Measurements from ENCODE around the gene FCN3. TPM values are rescaled to one million over a fixed set of nuclear protein-coding genes. Genes with fewer than 3 reads are reported as not detected.

The FCN3 gene
- total and polyA plus RNA-seq, 10 of the 15 experiments (the other 5 are each of a cell fraction or from before 2014, with no cell fraction given) = 0.28 TPM; not detected in 9

DNA sequence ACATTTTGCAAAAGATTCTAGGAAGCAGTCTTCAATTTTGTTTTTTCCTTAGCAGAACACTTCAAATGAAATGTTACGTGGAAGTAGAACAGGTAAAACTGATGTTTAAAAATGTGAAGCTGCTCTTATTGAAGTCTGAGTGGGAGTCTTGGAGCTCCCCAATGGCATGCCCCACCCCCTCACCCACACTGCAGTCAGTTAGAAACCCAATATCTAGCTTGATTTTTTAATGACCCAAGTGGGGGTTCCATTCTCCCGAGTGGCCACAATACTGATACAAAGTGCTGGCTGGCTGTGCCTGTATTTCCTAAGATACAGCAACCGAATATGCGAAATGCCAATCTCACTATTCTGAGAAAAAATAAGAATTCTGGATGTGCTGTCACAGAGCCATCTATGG is 49.1 kb upstream of the FCN3 start:
- Histone ChIP-seq H3K9me3 (replicated peaks; ENCODE audit: control insufficient read depth, insufficient read depth, low read length) (no peaks in the 10 kb centered on the region), H3K4me3 (no peak overlapping the region), H3K4me1 (ENCODE audit: control insufficient read depth, insufficient read depth, low read length) (peaks cover 36% of the 10 kb centered on the region), H3K27ac (ENCODE audit: control insufficient read depth, insufficient read depth) (no peak overlapping the region), H3K4me2 (ENCODE audit: control insufficient read depth, insufficient read depth) (no peak overlapping the region), H3K9ac (ENCODE audit: control insufficient read depth, insufficient read depth, low read length) (no peak overlapping the region), H3K79me2 (ENCODE audit: control insufficient read depth, insufficient read depth, low read length) (peaks cover 56% of the 10 kb centered on the region), H2AFZ (ENCODE audit: control insufficient read depth, low read depth, low read length) (no peak overlapping the region), H3K27me3 (replicated peaks in 1 of 2; ENCODE audit: control insufficient read depth in 2 of 2, insufficient read depth in 2 of 2, low read length in 1 of 2) (no peaks in the 10 kb centered on the region), H4K20me1 (ENCODE audit: control insufficient read depth, insufficient read depth) (no peaks in the 10 kb centered on the region), H3K36me3 (ENCODE audit: control insufficient read depth in 2 of 2, insufficient read depth in 2 of 2, low read length in 1 of 2) (peaks cover 8 to 28% of the 10 kb centered on the region in 2 experiments)
- DNase-seq (ENCODE audit: low read depth, low spot score) (no peak), ATAC-seq (no peak), FAIRE-seq (no peak)
- SMC1A ChIA-PET (ENCODE audit: uncharacterized antibody, unreplicated experiment) = interaction anchor here (1.1 to 22.2 kb wide), 5 partner anchors 21 to 178 kb away, joined by 3 to 470 read pairs (median 6); no protein-coding TSS in a partner anchor
- CTCF ChIA-PET = interaction anchor here (1.0 to 18.9 kb wide), 5 partner anchors 16 to 133 kb away, joined by 3 to 240 read pairs (median 4); no protein-coding TSS in a partner anchor
- no TSS peak for BruUV-seq (replicated peaks)
- RAD21 ChIA-PET (ENCODE audit: unreplicated experiment) = interaction anchor here (0.9 to 9.5 kb wide), 5 partner anchors 7 to 133 kb away, joined by 3 to 126 read pairs (median 5); no protein-coding TSS in a partner anchor
- POLR2A ChIA-PET = interaction anchor here (0.9 to 7.1 kb wide), 3 partner anchors 8 to 65 kb away, joined by 3 to 78 read pairs (median 8); no protein-coding TSS in a partner anchor
- WGBS (ENCODE audit: insufficient coverage, insufficient replicate concordance, low lambda C conversion rate, missing lambda C conversion rate) = 97% methylated on average over 4 of the region's 4 CpGs
- in situ Hi-C loops (cut with MboI) (no loop called here), intact Hi-C loops (cut with micrococcal nuclease; ENCODE audit: unreplicated experiment) (no loop called here)
- TF ChIP-seq ZNF207 (IDR thresholded peaks at IDR 0.05; ENCODE audit: borderline replicate concordance) = no peak
- no peak for TF ChIP-seq TAF1 (IDR thresholded peaks at IDR 0.05; ENCODE audit: borderline replicate concordance, low read depth, low read length)
- TF ChIP-seq NBN (IDR thresholded peaks at IDR 0.05) = no peak
- TF ChIP-seq SUPT20H (IDR thresholded peaks at IDR 0.05; ENCODE audit: borderline replicate concordance, control insufficient read depth, low read depth, low read length) = no peak
- TF ChIP-seq, protein P1, sequence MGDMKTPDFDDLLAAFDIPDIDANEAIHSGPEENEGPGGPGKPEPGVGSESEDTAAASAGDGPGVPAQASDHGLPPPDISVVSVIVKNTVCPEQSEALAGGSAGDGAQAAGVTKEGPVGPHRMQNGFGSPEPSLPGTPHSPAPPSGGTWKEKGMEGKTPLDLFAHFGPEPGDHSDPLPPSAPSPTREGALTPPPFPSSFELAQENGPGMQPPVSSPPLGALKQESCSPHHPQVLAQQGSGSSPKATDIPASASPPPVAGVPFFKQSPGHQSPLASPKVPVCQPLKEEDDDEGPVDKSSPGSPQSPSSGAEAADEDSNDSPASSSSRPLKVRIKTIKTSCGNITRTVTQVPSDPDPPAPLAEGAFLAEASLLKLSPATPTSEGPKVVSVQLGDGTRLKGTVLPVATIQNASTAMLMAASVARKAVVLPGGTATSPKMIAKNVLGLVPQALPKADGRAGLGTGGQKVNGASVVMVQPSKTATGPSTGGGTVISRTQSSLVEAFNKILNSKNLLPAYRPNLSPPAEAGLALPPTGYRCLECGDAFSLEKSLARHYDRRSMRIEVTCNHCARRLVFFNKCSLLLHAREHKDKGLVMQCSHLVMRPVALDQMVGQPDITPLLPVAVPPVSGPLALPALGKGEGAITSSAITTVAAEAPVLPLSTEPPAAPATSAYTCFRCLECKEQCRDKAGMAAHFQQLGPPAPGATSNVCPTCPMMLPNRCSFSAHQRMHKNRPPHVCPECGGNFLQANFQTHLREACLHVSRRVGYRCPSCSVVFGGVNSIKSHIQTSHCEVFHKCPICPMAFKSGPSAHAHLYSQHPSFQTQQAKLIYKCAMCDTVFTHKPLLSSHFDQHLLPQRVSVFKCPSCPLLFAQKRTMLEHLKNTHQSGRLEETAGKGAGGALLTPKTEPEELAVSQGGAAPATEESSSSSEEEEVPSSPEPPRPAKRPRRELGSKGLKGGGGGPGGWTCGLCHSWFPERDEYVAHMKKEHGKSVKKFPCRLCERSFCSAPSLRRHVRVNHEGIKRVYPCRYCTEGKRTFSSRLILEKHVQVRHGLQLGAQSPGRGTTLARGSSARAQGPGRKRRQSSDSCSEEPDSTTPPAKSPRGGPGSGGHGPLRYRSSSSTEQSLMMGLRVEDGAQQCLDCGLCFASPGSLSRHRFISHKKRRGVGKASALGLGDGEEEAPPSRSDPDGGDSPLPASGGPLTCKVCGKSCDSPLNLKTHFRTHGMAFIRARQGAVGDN (IDR thresholded peaks at IDR 0.05) = no peak
- no peak for TF ChIP-seq HCFC1 (IDR thresholded peaks at IDR 0.05; ENCODE audit: low read length)
- TF ChIP-seq, protein P2, sequence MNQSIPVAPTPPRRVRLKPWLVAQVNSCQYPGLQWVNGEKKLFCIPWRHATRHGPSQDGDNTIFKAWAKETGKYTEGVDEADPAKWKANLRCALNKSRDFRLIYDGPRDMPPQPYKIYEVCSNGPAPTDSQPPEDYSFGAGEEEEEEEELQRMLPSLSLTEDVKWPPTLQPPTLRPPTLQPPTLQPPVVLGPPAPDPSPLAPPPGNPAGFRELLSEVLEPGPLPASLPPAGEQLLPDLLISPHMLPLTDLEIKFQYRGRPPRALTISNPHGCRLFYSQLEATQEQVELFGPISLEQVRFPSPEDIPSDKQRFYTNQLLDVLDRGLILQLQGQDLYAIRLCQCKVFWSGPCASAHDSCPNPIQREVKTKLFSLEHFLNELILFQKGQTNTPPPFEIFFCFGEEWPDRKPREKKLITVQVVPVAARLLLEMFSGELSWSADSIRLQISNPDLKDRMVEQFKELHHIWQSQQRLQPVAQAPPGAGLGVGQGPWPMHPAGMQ (IDR thresholded peaks at IDR 0.05; ENCODE audit: borderline replicate concordance) = no peak
- no peak for TF ChIP-seq SMARCA5 (IDR thresholded peaks at IDR 0.05)
- TF ChIP-seq BACH1 (IDR thresholded peaks at IDR 0.05; ENCODE audit: borderline replicate concordance) = no peak
- no peak for TF ChIP-seq JUNB (IDR thresholded peaks at IDR 0.05)
- TF ChIP-seq, protein P3, sequence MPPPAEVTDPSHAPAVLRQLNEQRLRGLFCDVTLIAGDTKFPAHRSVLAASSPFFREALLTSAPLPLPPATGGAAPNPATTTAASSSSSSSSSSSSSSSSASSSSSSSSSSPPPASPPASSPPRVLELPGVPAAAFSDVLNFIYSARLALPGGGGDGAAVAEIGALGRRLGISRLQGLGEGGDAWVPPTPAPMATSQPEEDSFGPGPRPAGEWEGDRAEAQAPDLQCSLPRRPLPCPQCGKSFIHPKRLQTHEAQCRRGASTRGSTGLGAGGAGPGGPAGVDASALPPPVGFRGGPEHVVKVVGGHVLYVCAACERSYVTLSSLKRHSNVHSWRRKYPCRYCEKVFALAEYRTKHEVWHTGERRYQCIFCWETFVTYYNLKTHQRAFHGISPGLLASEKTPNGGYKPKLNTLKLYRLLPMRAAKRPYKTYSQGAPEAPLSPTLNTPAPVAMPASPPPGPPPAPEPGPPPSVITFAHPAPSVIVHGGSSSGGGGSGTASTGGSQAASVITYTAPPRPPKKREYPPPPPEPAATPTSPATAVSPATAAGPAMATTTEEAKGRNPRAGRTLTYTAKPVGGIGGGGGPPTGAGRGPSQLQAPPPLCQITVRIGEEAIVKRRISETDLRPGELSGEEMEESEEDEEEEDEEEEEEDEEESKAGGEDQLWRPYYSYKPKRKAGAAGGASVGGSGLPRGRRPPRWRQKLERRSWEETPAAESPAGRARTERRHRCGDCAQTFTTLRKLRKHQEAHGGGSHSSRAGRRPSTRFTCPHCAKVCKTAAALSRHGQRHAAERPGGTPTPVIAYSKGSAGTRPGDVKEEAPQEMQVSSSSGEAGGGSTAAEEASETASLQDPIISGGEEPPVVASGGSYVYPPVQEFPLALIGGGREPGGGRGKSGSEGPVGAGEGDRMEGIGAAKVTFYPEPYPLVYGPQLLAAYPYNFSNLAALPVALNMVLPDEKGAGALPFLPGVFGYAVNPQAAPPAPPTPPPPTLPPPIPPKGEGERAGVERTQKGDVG (CRISPR knock-in tag; IDR thresholded peaks at IDR 0.05) = no peak
- TF ChIP-seq HDAC6 (IDR thresholded peaks at IDR 0.05; ENCODE audit: unreplicated experiment) = no peak
- no peak for TF ChIP-seq SIX5 (IDR thresholded peaks at IDR 0.05; ENCODE audit: low read depth, low read length, severe bottlenecking)
- no peak for TF ChIP-seq ZBED1 (IDR thresholded peaks at IDR 0.05; ENCODE audit: borderline replicate concordance)
- TF ChIP-seq, protein P4, sequence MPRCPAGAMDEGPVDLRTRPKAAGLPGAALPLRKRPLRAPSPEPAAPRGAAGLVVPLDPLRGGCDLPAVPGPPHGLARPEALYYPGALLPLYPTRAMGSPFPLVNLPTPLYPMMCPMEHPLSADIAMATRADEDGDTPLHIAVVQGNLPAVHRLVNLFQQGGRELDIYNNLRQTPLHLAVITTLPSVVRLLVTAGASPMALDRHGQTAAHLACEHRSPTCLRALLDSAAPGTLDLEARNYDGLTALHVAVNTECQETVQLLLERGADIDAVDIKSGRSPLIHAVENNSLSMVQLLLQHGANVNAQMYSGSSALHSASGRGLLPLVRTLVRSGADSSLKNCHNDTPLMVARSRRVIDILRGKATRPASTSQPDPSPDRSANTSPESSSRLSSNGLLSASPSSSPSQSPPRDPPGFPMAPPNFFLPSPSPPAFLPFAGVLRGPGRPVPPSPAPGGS (IDR thresholded peaks at IDR 0.05; ENCODE audit: borderline replicate concordance, insufficient read depth, low read depth, low read length, poor library complexity, severe bottlenecking) = no peak

All from GM12878 (cell line).